ENCODE results near the gene FBXO24.

DNA sequence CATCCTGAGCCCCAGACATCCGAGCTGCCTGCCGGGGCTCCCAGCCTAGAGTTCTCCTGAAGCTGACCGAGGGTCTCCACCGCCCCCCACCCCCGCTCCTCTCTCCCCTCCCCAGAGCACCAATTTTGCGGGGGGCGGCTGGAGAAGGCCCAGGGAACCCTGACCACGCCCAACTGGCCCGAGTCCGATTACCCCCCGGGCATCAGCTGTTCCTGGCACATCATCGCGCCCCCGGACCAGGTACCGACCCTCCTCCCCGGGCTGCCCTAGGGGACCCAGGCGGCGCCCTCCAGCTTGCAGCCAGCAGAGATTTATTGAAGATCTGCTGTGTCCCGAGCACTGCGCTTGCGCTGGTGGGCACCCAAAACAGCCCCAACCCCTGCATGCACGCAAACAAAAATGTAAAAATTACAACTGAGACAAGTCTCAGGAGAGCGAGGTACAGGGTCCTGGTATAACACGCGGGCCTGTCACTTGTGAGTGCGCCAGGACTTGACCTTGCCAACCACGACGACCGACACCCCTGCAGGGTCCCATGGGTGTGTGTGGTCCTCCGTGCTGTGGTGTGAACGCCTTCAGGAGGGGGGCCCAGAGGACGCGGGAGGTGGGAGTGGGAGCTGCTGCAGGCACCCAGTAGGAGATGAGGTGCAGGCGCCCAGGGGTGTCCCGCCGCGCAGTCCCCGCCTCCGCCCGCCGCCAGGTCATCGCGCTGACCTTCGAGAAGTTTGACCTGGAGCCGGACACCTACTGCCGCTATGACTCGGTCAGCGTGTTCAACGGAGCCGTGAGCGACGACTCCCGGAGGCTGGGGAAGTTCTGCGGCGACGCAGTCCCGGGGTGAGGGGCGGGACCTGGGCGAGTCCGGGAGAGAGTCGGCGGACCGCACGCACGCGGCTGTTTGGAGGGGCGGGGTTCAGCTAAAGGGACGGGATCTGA is 19.1 kb downstream of the FBXO24 start:
- TF ChIP-seq POLR2AphosphoS5 (IDR thresholded peaks at IDR 0.05; ENCODE audit: low read depth, low read length) (no peak), RXRA (IDR thresholded peaks at IDR 0.05; ENCODE audit: insufficient read depth, low read depth, low read length) (no peak), MAFK (IDR thresholded peaks at IDR 0.05; ENCODE audit: low read depth, low read length) (no peak), SIN3A (conservative IDR thresholded peaks at IDR 0.05 in 1 of 2, IDR thresholded peaks at IDR 0.05 in 1 of 2; ENCODE audit: low read depth in 1 of 2, low read length in 2 of 2) (peak in 1 of 2 experiments; percentile 10; a peak in 1 of 4 replicates), EGR1 (IDR thresholded peaks at IDR 0.05; ENCODE audit: borderline replicate concordance, low read depth, low read length) (no peak), EP300 (IDR thresholded peaks at IDR 0.05; ENCODE audit: borderline replicate concordance in 1 of 2, low read depth in 2 of 2, low read length in 2 of 2) (no peak), POLR2A (IDR thresholded peaks at IDR 0.05; ENCODE audit: control extremely low read depth in 1 of 2, low read depth in 2 of 2, low read length in 2 of 2) (no peak), CHD1 (IDR thresholded peaks at IDR 0.05; ENCODE audit: low read depth, low read length) (no peak)
- TF ChIP-seq, protein P1, sequence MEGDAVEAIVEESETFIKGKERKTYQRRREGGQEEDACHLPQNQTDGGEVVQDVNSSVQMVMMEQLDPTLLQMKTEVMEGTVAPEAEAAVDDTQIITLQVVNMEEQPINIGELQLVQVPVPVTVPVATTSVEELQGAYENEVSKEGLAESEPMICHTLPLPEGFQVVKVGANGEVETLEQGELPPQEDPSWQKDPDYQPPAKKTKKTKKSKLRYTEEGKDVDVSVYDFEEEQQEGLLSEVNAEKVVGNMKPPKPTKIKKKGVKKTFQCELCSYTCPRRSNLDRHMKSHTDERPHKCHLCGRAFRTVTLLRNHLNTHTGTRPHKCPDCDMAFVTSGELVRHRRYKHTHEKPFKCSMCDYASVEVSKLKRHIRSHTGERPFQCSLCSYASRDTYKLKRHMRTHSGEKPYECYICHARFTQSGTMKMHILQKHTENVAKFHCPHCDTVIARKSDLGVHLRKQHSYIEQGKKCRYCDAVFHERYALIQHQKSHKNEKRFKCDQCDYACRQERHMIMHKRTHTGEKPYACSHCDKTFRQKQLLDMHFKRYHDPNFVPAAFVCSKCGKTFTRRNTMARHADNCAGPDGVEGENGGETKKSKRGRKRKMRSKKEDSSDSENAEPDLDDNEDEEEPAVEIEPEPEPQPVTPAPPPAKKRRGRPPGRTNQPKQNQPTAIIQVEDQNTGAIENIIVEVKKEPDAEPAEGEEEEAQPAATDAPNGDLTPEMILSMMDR (IDR thresholded peaks at IDR 0.05; ENCODE audit: control extremely low read depth in 1 of 3, insufficient read depth in 1 of 3, low read depth in 1 of 3, low read length in 3 of 3), result no peak

All from H1 (cell line).